Calu3 (cell line): ENCODE results near the gene CROCC. TPM values are rescaled to one million over a fixed set of nuclear protein-coding genes. Genes with fewer than 3 reads are reported as not detected.

ENCODE experiments used
- BruUV-seq: library from RNA; stranded (reverse); fragments of 400-500 nt; replicated peaks from 2 replicates; lab custom pipeline; 2021; lab: Mats Ljungman, UMichigan
- CTCF ChIA-PET: fragments of 300-600 bp; sonication (Branson Sonifier 250); formaldehyde crosslinking; loops from one replicate; lab custom pipeline; 2022; ENCODE audit warnings: antibody characterized with exemption; lab: Charles Lee
- DNase-seq: peaks from one replicate; pipeline ENCODE4 v3.0.0; 2022
- H3K27ac Mint-ChIP-seq: one replicate; pipeline ENCODE4 v1.8.0; 2022; ENCODE audit warnings: mixed read lengths; ENCODE audit not compliant: unreplicated experiment
- H3K27me3 Mint-ChIP-seq: one replicate; pipeline ENCODE4 v1.8.0; 2022; ENCODE audit warnings: mixed read lengths; ENCODE audit not compliant: unreplicated experiment
- H3K36me3 Mint-ChIP-seq: one replicate; pipeline ENCODE4 v1.8.0; 2022; ENCODE audit warnings: mild to moderate bottlenecking, moderate library complexity, mixed read lengths; ENCODE audit not compliant: insufficient read depth, unreplicated experiment
- H3K4me1 Mint-ChIP-seq: one replicate; pipeline ENCODE4 v1.8.0; 2022; ENCODE audit warnings: mild to moderate bottlenecking, low read depth, mixed read lengths; ENCODE audit not compliant: unreplicated experiment
- H3K4me3 Mint-ChIP-seq: one replicate; pipeline ENCODE4 v1.8.0; 2022; ENCODE audit warnings: mild to moderate bottlenecking, low read depth, moderate library complexity, mixed read lengths; ENCODE audit not compliant: unreplicated experiment
- H3K9me3 Mint-ChIP-seq: one replicate; pipeline ENCODE4 v1.8.0; 2022; ENCODE audit warnings: low read depth, mixed read lengths; ENCODE audit not compliant: unreplicated experiment
- intact Hi-C: fragments of 100-400 bp; cut with micrococcal nuclease; formaldehyde crosslinking; loops from one replicate; pipeline ENCODE4 v1.10.0; 2022; ENCODE audit not compliant: unreplicated experiment
- total RNA-seq: library from RNA; stranded (reverse); gene quantifications from 2 replicates; pipeline ENCODE4 v1.2.3, GENCODE V29; 2022
- TF ChIP-seq, protein P1 (sequence below): fragments of 200-600 bp; IDR thresholded peaks from one replicate; pipeline ENCODE4 v1.8.0; 2022; ENCODE audit warnings: antibody characterized with exemption; ENCODE audit not compliant: unreplicated experiment

CROCC gene
- total RNA-seq, 1 experiment from 2014 or later = 12.0 TPM

DNA sequence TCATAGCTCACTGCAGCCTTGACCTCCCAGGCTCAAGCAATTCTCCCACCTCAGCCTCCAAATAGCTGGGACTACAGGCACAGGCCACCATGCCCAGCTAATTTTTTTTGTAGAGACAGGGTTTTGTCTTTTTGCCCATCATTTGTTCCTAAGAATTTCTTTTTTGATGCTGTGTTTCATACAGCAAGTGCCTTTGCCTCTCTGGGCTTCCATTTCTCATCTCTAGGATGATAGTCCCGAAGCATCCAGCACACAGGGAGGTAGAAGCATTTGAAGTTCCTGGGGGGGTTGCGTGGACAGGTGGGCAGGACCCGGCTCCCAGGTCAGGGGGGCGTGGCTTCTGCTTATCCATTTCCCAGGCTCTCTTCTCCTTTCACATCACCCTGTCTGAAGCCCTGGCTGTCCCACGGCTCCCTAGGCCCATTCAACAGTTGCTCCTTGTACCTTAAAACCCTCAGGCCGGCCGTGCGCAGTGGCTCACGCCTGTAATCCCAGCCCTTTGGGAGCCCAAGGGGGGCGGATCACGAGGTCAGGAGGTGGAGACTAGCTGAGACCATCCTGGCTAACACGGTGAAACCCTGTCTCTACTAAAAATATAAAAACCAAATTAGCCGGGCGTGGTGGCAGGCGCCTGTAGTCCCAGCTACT is 86.6 kb downstream of the CROCC start:
- TF ChIP-seq, protein P1, sequence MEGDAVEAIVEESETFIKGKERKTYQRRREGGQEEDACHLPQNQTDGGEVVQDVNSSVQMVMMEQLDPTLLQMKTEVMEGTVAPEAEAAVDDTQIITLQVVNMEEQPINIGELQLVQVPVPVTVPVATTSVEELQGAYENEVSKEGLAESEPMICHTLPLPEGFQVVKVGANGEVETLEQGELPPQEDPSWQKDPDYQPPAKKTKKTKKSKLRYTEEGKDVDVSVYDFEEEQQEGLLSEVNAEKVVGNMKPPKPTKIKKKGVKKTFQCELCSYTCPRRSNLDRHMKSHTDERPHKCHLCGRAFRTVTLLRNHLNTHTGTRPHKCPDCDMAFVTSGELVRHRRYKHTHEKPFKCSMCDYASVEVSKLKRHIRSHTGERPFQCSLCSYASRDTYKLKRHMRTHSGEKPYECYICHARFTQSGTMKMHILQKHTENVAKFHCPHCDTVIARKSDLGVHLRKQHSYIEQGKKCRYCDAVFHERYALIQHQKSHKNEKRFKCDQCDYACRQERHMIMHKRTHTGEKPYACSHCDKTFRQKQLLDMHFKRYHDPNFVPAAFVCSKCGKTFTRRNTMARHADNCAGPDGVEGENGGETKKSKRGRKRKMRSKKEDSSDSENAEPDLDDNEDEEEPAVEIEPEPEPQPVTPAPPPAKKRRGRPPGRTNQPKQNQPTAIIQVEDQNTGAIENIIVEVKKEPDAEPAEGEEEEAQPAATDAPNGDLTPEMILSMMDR = no peak
- no peak overlapping the region for H3K27ac Mint-ChIP-seq
- no peak for DNase-seq
- peaks cover 9% of the 10 kb centered on the region for H3K4me1 Mint-ChIP-seq
- peaks cover 6% of the 10 kb centered on the region for H3K36me3 Mint-ChIP-seq
- no TSS peak for BruUV-seq
- no peaks in the 10 kb centered on the region for H3K9me3 Mint-ChIP-seq
- intact Hi-C loops = no loop called here
- H3K27me3 Mint-ChIP-seq = no peaks in the 10 kb centered on the region
- CTCF ChIA-PET = interaction anchor here (0.6 kb wide), 1 partner anchor 20 kb away, joined by 8 read pairs; no protein-coding TSS in a partner anchor
- no peak overlapping the region for H3K4me3 Mint-ChIP-seq

DNA sequence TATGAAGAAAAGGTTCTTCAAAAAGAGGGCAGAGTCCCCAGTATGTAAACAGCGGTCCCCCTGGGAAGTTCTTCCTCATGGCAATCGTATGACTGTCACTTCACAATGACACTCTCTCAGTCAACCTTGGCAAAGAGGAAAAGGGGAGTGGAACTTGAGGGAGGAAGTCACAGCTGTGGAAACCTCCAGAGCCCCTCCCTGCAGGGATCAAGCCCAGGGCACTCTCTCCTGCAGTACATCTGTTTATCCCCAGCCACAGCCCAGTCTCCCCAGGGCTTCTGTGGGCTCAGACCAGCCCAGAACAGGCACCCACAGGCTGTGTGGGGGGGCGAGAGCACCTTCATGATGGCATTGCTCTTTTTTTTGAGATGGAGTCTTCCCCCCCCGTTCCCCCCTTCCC is 88.0 kb downstream of the CROCC start:
- peaks cover 9% of the 10 kb centered on the region for H3K4me1 Mint-ChIP-seq
- BruUV-seq = no TSS peak
- peak; percentile 7 for DNase-seq

DNA sequence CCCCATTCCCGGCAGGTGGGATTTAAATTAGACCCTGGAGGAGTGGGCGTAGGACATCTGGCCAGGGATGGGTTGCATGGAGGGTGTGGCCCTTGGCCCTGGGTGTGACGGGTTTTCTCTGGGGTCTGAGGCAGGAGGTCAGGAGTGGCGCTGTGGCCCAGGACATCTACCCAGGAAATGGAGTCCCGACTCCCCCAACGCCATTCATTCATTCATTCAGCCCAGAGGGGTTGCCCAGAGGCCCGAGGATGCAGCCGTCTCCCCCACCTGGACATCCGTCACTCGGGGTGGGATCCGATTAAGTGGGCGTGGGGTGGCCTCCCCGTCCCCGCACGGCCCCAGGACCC is 89.3 kb downstream of the CROCC start:
- no peak for DNase-seq
- intact Hi-C loops = no loop called here
- TF ChIP-seq, protein P1 = no peak
- Mint-ChIP-seq H3K9me3 (no peaks in the 10 kb centered on the region), H3K4me1 (peaks cover 9% of the 10 kb centered on the region), H3K4me3 (peak overlapping the region; percentile 70), H3K27ac (no peak overlapping the region), H3K36me3 (peaks cover 6% of the 10 kb centered on the region), H3K27me3 (no peaks in the 10 kb centered on the region)
- BruUV-seq = no TSS peak
- CTCF ChIA-PET = no interaction called here

More for the DNA sequence above, 88.0 kb downstream of the CROCC start:
- Mint-ChIP-seq H3K4me3 (no peak overlapping the region), H3K36me3 (peaks cover 6% of the 10 kb centered on the region), H3K9me3 (no peaks in the 10 kb centered on the region), H3K27me3 (no peaks in the 10 kb centered on the region), H3K27ac (no peak overlapping the region)
- intact Hi-C loops = no loop called here
- TF ChIP-seq, protein P1 = no peak
- CTCF ChIA-PET = no interaction called here

DNA sequence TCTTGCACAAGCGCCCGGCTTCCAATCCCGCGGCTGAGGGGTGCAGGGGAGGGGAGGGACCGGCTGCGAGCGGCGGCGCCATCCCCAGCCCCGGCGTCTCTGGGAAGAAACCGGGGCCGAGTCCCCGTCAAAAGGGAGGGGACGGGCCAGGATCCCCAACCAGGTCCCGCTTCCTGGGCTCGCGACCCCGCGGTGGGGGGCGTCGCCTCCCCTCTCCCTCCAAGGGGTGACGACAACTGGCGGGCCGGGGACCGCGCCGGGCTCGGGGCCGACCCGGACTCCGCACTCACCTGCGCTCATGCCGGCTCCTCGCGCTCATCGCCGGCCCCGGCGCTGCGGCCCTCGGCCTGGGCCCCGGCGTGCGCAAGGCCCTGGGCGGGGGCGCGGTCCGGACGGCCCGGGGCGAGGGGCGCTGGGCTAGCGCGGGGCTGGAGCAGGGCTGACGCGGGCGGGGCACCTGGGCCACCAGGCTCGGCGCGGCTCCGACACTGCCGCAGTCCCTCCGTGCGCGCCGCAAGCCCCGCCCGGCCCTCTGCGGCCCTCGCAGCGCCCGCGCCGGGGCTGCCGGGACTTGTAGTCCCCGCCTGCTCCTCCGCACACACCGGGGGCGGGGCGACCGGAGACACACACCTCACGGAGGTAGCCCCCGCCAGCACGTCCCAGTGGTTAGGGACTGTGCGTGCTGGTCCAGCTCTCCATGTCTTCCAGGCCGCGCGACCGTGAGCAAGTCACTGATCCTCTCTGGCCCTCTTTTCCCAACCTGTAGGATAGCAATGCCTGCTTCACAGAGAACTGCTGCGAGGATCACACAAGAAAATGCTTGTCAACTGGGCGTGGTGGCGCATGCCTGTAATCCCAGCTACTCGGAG is 89.9 kb downstream of the CROCC start, which contains the start of gene ATP13A2:
ATP13A2 (minus strand) TSS at position 490 of the 869 bp plus-strand sequence; CDS start at position 300, 190 bp downstream.
- Mint-ChIP-seq H3K36me3 (peaks cover 6% of the 10 kb centered on the region), H3K27me3 (no peaks in the 10 kb centered on the region), H3K27ac (no peak within 1 kb of the TSS), H3K9me3 (no peaks in the 10 kb centered on the region), H3K4me1 (peaks cover 9% of the 10 kb centered on the region), H3K4me3 (peak within 1 kb of the TSS; percentile 70)
- DNase-seq = peak; percentile 85
- intact Hi-C loops = no loop called here
- TF ChIP-seq, protein P1 = no peak
- CTCF ChIA-PET = no interaction called here
- BruUV-seq = no TSS peak
